GM19099 (cell line): ENCODE measurements around the gene STN1.

Source experiments
- POLR2A ChIP-seq: IDR thresholded peaks from 3 replicates; pipeline ENCODE4 v1.6.1; 2011; ENCODE audit warnings: low read depth; ENCODE audit not compliant: insufficient read length; ENCODE audit errors: extremely low read depth

The STN1 gene

GRCh38 chr10:103838070-103838395 lies 80.0 kb downstream of the STN1 start:
- TF ChIP-seq POLR2A = no peak

- no peak for TF ChIP-seq POLR2A
Observed at GRCh38 chr10:103837370-103838069, 80.5 kb downstream of the STN1 start.

- TF ChIP-seq POLR2A = no peak
Observed at GRCh38 chr10:103836861-103837260, 81.1 kb downstream of the STN1 start.

- TF ChIP-seq POLR2A = no peak
Observed at GRCh38 chr10:103836273-103836672, 81.7 kb downstream of the STN1 start.

- no peak for TF ChIP-seq POLR2A
Observed at GRCh38 chr10:103835096-103836050, 82.6 kb downstream of the STN1 start.

GRCh38 chr10:103834436-103835095 lies 83.4 kb downstream of the STN1 start:
- TF ChIP-seq POLR2A = no peak

GRCh38 chr10:103833731-103834365 lies 84.1 kb downstream of the STN1 start:
- TF ChIP-seq POLR2A = no peak

- TF ChIP-seq POLR2A = no peak
Observed at GRCh38 chr10:103832806-103833205, 85.2 kb downstream of the STN1 start.
